ENCODE data around the gene MTRR. TPM values are rescaled to one million over a fixed set of nuclear protein-coding genes. Genes with fewer than 3 reads are reported as not detected.

Gene MTRR
- total RNA-seq, 1 experiment from 2014 or later, result 40.7 TPM

- no peak for DNase-seq (ENCODE audit: low read depth)
These were observed 11.6 kb upstream of the MTRR start for GRCh38 chr5:7857361-7857760.

- no peak for DNase-seq (ENCODE audit: low read depth)
These were observed 10.9 kb upstream of the MTRR start for GRCh38 chr5:7857926-7858632.

GRCh38 chr5:7866196-7866595 lies 2.8 kb upstream of the MTRR start:
- DNase-seq (ENCODE audit: low read depth), result no peak

- no peak for DNase-seq (ENCODE audit: low read depth)
These were observed 1.7 kb upstream of the MTRR start for GRCh38 chr5:7867260-7867659.

GRCh38 chr5:7868427-7868772 lies 548 bp upstream of the MTRR start:
- DNase-seq (ENCODE audit: low read depth), result peak; percentile 9

- peak; percentile 29 for DNase-seq (ENCODE audit: low read depth)
These were observed 657 bp downstream of the MTRR start for GRCh38 chr5:7869474-7870136.

- no peak for DNase-seq (ENCODE audit: low read depth)
These were observed 2.7 kb downstream of the MTRR start for GRCh38 chr5:7871653-7872052.

GRCh38 chr5:7872517-7873130 lies 3.7 kb downstream of the MTRR start:
- DNase-seq (ENCODE audit: low read depth), result no peak

GRCh38 chr5:7873216-7873615 lies 4.3 kb downstream of the MTRR start:
- no peak for DNase-seq (ENCODE audit: low read depth)

- DNase-seq (ENCODE audit: low read depth), result no peak
These were observed 5.7 kb downstream of the MTRR start for GRCh38 chr5:7874639-7875038.

- DNase-seq (ENCODE audit: low read depth), result no peak
These were observed 6.2 kb downstream of the MTRR start for GRCh38 chr5:7875151-7875550.

- DNase-seq (ENCODE audit: low read depth), result peak; percentile 65
These were observed 7.9 kb downstream of the MTRR start for GRCh38 chr5:7876867-7877266.

GRCh38 chr5:7877851-7878250 lies 8.9 kb downstream of the MTRR start:
- DNase-seq (ENCODE audit: low read depth), result no peak

- DNase-seq (ENCODE audit: low read depth), result no peak
These were observed 9.5 kb downstream of the MTRR start for GRCh38 chr5:7878381-7878873.

- DNase-seq (ENCODE audit: low read depth), result no peak
These were observed 12.1 kb downstream of the MTRR start for GRCh38 chr5:7881091-7881490.

GRCh38 chr5:7881816-7882215 lies 12.9 kb downstream of the MTRR start:
- DNase-seq (ENCODE audit: low read depth), result no peak

GRCh38 chr5:7882926-7883325 lies 14.0 kb downstream of the MTRR start:
- DNase-seq (ENCODE audit: low read depth), result no peak

- DNase-seq (ENCODE audit: low read depth), result no peak
These were observed 15.7 kb downstream of the MTRR start for GRCh38 chr5:7884491-7885267.

GRCh38 chr5:7886849-7887475 lies 18.0 kb downstream of the MTRR start:
- no peak for DNase-seq (ENCODE audit: low read depth)

- DNase-seq (ENCODE audit: low read depth), result no peak
These were observed 20.0 kb downstream of the MTRR start for GRCh38 chr5:7888901-7889300.

- DNase-seq (ENCODE audit: low read depth), result no peak
These were observed 25.5 kb downstream of the MTRR start for GRCh38 chr5:7894439-7894838.

- no peak for DNase-seq (ENCODE audit: low read depth)
These were observed 25.9 kb downstream of the MTRR start for GRCh38 chr5:7894860-7895259.
